Neural progenitor cell (in vitro differentiated cells): Measurements from ENCODE around the gene THAP9. TPM values are rescaled to one million over a fixed set of nuclear protein-coding genes. Genes with fewer than 3 reads are reported as not detected.

Experiments used
- DNase-seq: peaks from one replicate; pipeline ENCODE4 v3.0.0-alpha.2; 2016; ENCODE audit warnings: low spot score
- H2AFZ ChIP-seq: fragments of 200-600 bp; sonication (generic); replicated peaks from 2 replicates; pipeline ENCODE4 v1.6.1; 2016; ENCODE audit warnings: antibody characterized with exemption
- H3F3A ChIP-seq: fragments of 200-600 bp; sonication (generic); 2 replicates; pipeline ENCODE4 v1.6.1; 2016; ENCODE audit warnings: antibody characterized with exemption, low read depth
- H3K27ac ChIP-seq: fragments of 200-600 bp; sonication (generic); 2 replicates; pipeline ENCODE4 v1.5.1; 2016; ENCODE audit warnings: mild to moderate bottlenecking
- H3K27me3 ChIP-seq: fragments of 200-600 bp; sonication (generic); 2 replicates; pipeline ENCODE4 v1.6.1; 2016; ENCODE audit warnings: mild to moderate bottlenecking, moderate library complexity
- H3K36me3 ChIP-seq: fragments of 200-600 bp; sonication (generic); 2 replicates; pipeline ENCODE4 v1.5.1; 2016
- H3K4me1 ChIP-seq: fragments of 200-600 bp; sonication (generic); 2 replicates; pipeline ENCODE4 v1.6.1; 2016; ENCODE audit warnings: mixed run types
- H3K4me2 ChIP-seq: fragments of 200-600 bp; sonication (generic); 2 replicates; pipeline ENCODE4 v1.6.1; 2016
- H3K4me3 ChIP-seq: fragments of 200-600 bp; sonication (generic); 2 replicates; pipeline ENCODE4 v1.5.1; 2016
- H3K79me2 ChIP-seq: fragments of 200-600 bp; sonication (generic); 2 replicates; pipeline ENCODE4 v1.6.1; 2016; ENCODE audit warnings: low read depth
- H3K9ac ChIP-seq: fragments of 200-600 bp; sonication (generic); 2 replicates; pipeline ENCODE4 v1.6.1; 2016
- H3K9me3 ChIP-seq: fragments of 200-600 bp; sonication (generic); 2 replicates; pipeline ENCODE4 v1.5.1; 2016; ENCODE audit warnings: low read depth
- H4K20me1 ChIP-seq: fragments of 200-600 bp; sonication (generic); 2 replicates; pipeline ENCODE4 v1.6.1; 2016; ENCODE audit warnings: low read depth
- H3K27ac Mint-ChIP-seq: 3 replicates; pipeline ENCODE4 v1.8.0; 2021; ENCODE audit warnings: mixed read lengths
- H3K27me3 Mint-ChIP-seq: 2 replicates; pipeline ENCODE4 v1.8.0; 2022; ENCODE audit warnings: low read depth, mild to moderate bottlenecking, inconsistent platforms, moderate library complexity, mixed read lengths; ENCODE audit not compliant: insufficient read depth
- H3K36me3 Mint-ChIP-seq: 3 replicates; pipeline ENCODE4 v1.8.0; 2021; ENCODE audit warnings: mixed read lengths
- H3K4me1 Mint-ChIP-seq: 3 replicates; pipeline ENCODE4 v1.8.0; 2021; ENCODE audit warnings: mixed read lengths
- H3K4me3 Mint-ChIP-seq: 3 replicates; pipeline ENCODE4 v1.8.0; 2021; ENCODE audit warnings: mild to moderate bottlenecking, moderate library complexity, mixed read lengths
- H3K9me3 Mint-ChIP-seq: 3 replicates; pipeline ENCODE4 v1.8.0; 2020; ENCODE audit warnings: mixed read lengths
- CTCF ChIP-seq: fragments of 200-600 bp; sonication (generic); IDR thresholded peaks from 2 replicates; pipeline ENCODE4 v1.5.1; 2017; ENCODE audit warnings: antibody characterized with exemption, mild to moderate bottlenecking
- EZH2 ChIP-seq: fragments of 200-600 bp; sonication (generic); IDR thresholded peaks from 2 replicates; pipeline ENCODE4 v1.6.1; 2017; ENCODE audit warnings: antibody characterized with exemption, mild to moderate bottlenecking, moderate library complexity
- EZH2phosphoT487 ChIP-seq: fragments of 200-600 bp; sonication (generic); IDR thresholded peaks from 2 replicates; pipeline ENCODE4 v1.6.1; 2017; ENCODE audit warnings: antibody characterized with exemption
- total RNA-seq: library from RNA; depleted of rRNA; stranded (reverse); fragments of >200 nt; gene quantifications from 2 replicates; pipeline ENCODE4 v1.2.3, GENCODE V29; 2015; ENCODE audit warnings: low replicate concordance

THAP9 gene
- total RNA-seq, 1 donor from 2014 or later = 78.7 TPM

- Histone ChIP-seq H3K36me3 (no peaks in the 10 kb centered on the region), H3K27me3 (no peaks in the 10 kb centered on the region), H2AFZ (no peak overlapping the region), H3F3A (no peaks in the 10 kb centered on the region), H3K4me3 (no peak overlapping the region), H3K4me2 (no peak overlapping the region), H3K9me3 (no peaks in the 10 kb centered on the region), H3K9ac (no peak overlapping the region), H4K20me1 (no peaks in the 10 kb centered on the region), H3K27ac (no peak overlapping the region), H3K79me2 (no peaks in the 10 kb centered on the region), H3K4me1 (no peaks in the 10 kb centered on the region)
- Mint-ChIP-seq H3K27me3 (no peaks in the 10 kb centered on the region), H3K4me1 (no peaks in the 10 kb centered on the region), H3K27ac (no peak overlapping the region), H3K36me3 (peaks cover 8% of the 10 kb centered on the region), H3K4me3 (no peak overlapping the region), H3K9me3 (no peaks in the 10 kb centered on the region)
- DNase-seq = no peak
- TF ChIP-seq EZH2phosphoT487 (no peak), CTCF (no peak), EZH2 (no peak)
Observed at GRCh38 chr4:82954212-82954611, 53.7 kb downstream of the THAP9 start.

- Histone ChIP-seq H3K4me2 (no peak overlapping the region), H3K27ac (no peak overlapping the region), H3K9me3 (no peaks in the 10 kb centered on the region), H3K27me3 (no peaks in the 10 kb centered on the region), H3K9ac (no peak overlapping the region), H3K4me3 (no peak overlapping the region), H3K4me1 (no peaks in the 10 kb centered on the region), H2AFZ (no peak overlapping the region), H3K36me3 (no peaks in the 10 kb centered on the region), H3F3A (no peaks in the 10 kb centered on the region), H3K79me2 (no peaks in the 10 kb centered on the region), H4K20me1 (no peaks in the 10 kb centered on the region)
- Mint-ChIP-seq H3K36me3 (peaks cover 13% of the 10 kb centered on the region), H3K27ac (no peak overlapping the region), H3K4me1 (no peaks in the 10 kb centered on the region), H3K9me3 (no peaks in the 10 kb centered on the region), H3K4me3 (no peak overlapping the region), H3K27me3 (no peaks in the 10 kb centered on the region)
- DNase-seq = no peak
- no peak for TF ChIP-seq CTCF
Observed at GRCh38 chr4:82957045-82957444, 56.5 kb downstream of the THAP9 start.

- H3K4me1 Mint-ChIP-seq = no peaks in the 10 kb centered on the region
- no peak for TF ChIP-seq CTCF
- TF ChIP-seq EZH2phosphoT487 = no peak
- no peak for TF ChIP-seq EZH2
- Histone ChIP-seq H3K9me3 (no peaks in the 10 kb centered on the region), H3K9ac (no peak overlapping the region), H3K4me1 (no peaks in the 10 kb centered on the region), H3K36me3 (peaks cover 11% of the 10 kb centered on the region), H3F3A (no peaks in the 10 kb centered on the region), H3K4me2 (no peak overlapping the region), H3K79me2 (no peaks in the 10 kb centered on the region), H3K27ac (no peak overlapping the region), H4K20me1 (no peaks in the 10 kb centered on the region), H2AFZ (no peak overlapping the region), H3K4me3 (no peak overlapping the region), H3K27me3 (no peaks in the 10 kb centered on the region)
- no peak overlapping the region for H3K27ac Mint-ChIP-seq
- no peak overlapping the region for H3K4me3 Mint-ChIP-seq
- H3K27me3 Mint-ChIP-seq = no peaks in the 10 kb centered on the region
- H3K9me3 Mint-ChIP-seq = no peaks in the 10 kb centered on the region
- H3K36me3 Mint-ChIP-seq = peaks cover 36% of the 10 kb centered on the region
- no peak for DNase-seq
Observed at GRCh38 chr4:82965763-82966162, 65.2 kb downstream of the THAP9 start.

DNA sequence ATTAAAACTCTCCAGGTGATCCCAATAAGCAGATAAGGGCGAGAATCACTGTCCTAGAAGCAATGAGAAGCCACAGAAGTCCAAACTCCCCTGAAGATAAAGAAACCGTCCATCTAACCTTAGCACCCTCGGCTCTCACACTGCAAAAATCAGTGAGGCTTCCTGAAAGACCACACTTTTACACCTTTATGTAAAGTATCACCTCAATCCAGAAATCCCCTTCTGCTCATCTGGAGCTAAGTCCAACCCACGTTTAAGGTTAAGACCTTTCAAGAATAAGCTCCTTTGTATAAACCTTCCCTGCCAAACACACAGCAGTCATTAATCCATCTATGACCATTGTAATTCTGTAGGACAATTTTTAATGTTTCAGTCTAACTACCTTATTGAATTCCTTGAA, 68.4 kb downstream of the THAP9 start:
- no peak for DNase-seq
- Histone ChIP-seq H3K79me2 (no peaks in the 10 kb centered on the region), H3K4me2 (no peak overlapping the region), H3K36me3 (peaks cover 11% of the 10 kb centered on the region), H3K27ac (no peak overlapping the region), H3K9me3 (no peaks in the 10 kb centered on the region), H3K4me1 (no peaks in the 10 kb centered on the region), H4K20me1 (no peaks in the 10 kb centered on the region), H2AFZ (no peak overlapping the region), H3K27me3 (no peaks in the 10 kb centered on the region), H3K4me3 (no peak overlapping the region), H3K9ac (no peak overlapping the region), H3F3A (no peaks in the 10 kb centered on the region)
- H3K4me1 Mint-ChIP-seq = no peaks in the 10 kb centered on the region
- TF ChIP-seq EZH2phosphoT487 = no peak
- TF ChIP-seq EZH2 = no peak
- TF ChIP-seq CTCF = no peak
- no peak overlapping the region for H3K4me3 Mint-ChIP-seq
- H3K27me3 Mint-ChIP-seq = no peaks in the 10 kb centered on the region
- no peaks in the 10 kb centered on the region for H3K9me3 Mint-ChIP-seq
- no peak overlapping the region for H3K27ac Mint-ChIP-seq
- H3K36me3 Mint-ChIP-seq = peaks cover 37% of the 10 kb centered on the region
